NT2/D1 (cell line): ENCODE measurements around the gene ITIH4.

Source experiments
- SUZ12 ChIP-seq: IDR thresholded peaks from 2 replicates; pipeline ENCODE4 v1.6.1; 2011; ENCODE audit not compliant: insufficient read length, insufficient read depth; ENCODE audit errors: extremely low read depth
- YY1 ChIP-seq: IDR thresholded peaks from 2 replicates; pipeline ENCODE4 v1.6.1; 2011; ENCODE audit not compliant: insufficient read length, insufficient read depth
- ZNF274 ChIP-seq: IDR thresholded peaks from 2 replicates; pipeline ENCODE4 v1.6.1; 2011; ENCODE audit warnings: mild to moderate bottlenecking, low read depth, low read length

- TF ChIP-seq YY1 (no peak), ZNF274 (no peak), SUZ12 (no peak)
Measured at GRCh38 chr3:52817221-52817620, 13.3 kb downstream of the ITIH4 start.
